MV-4-11 (cell line): ENCODE data around the gene SRP54.
"Not testable (repeated sequence)": the region's sequence is repeated elsewhere in the genome, so short reads cannot be mapped to it uniquely, and the experiment has no call there.

Experiments
- DNase-seq: peaks from one replicate; lab custom pipeline; 2025; lab: John Stamatoyannopoulos, UW

SRP54 gene

DNA sequence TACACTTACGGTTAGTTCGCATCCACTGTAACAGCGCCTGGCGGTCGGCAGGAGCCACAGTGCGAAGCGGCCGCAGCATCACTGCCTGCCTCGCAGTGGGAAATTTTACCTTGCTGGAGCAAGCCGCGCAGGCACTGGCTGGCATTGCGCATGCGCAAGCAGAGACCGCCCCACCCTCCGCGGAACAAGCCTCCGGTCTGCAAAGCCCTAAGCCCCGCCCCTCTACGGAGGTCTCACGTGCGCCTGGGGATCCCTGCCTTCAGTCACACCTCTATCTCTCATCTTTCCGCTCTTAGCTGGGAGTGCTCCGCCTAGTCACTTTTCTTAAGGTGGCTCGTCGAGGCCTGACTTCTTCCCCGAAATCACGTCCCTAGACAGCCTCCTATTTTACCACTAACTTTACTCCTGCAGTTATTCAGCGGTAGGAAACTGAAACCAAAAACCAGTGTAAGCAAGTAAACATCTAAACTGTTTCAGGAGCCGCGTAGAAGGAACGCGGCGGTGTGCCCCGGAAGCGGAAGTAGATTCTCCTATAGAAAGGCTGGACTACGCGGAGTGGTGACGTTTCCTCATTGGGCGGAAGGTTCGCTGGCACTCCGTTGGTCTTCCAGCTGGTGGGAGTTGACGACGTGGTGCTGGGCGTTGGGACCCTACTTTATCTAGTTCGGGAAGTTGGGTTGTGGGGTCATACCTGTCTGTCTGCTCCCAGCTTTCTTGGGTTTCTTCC lies at the start of gene SRP54:
TSS of gene SRP54 (plus strand) at position 572 of the 727 bp plus-strand sequence. CDS start 13,718 bp downstream, outside the sequence.
- peak; percentile 96 for DNase-seq

DNA sequence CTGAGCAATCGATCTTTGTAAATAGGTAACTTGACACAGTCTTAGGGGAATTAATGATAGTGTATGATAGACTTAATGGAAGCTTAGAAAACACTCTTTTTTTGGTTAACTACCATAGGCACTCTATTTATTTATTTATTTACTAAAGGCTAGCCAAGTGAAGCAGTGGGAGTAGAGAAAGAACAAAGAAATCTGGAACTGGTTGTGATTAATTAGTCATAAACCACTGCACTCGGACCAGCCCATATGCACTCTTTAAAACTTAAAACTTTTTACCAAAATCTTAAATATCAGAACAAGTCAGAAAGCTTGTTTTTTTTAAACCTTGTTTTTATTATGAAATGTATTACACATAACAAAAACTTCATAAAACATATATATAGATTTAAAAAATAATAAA lies 49.5 kb upstream of the SRP54 start:
- no peak for DNase-seq

DNA sequence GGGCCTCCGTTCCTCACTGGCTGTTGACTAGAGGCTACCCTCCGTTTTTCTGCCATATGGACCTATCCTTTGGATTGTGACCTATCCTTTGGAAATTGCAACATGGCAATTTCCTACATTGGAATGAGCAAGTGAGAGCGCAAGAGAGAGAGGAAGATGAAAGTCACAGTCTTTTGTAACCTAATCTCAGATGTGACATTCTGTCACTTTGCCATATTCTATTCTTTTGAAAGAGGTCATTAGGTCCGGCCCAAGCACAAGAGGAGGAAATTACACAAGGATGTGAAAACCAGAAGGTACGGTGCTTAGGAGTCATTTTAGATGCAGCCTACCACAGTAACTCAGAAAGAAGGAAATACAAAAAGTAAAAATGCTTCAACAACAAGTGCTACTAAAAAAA lies 47.3 kb upstream of the SRP54 start:
- DNase-seq = peak; percentile 94

DNA sequence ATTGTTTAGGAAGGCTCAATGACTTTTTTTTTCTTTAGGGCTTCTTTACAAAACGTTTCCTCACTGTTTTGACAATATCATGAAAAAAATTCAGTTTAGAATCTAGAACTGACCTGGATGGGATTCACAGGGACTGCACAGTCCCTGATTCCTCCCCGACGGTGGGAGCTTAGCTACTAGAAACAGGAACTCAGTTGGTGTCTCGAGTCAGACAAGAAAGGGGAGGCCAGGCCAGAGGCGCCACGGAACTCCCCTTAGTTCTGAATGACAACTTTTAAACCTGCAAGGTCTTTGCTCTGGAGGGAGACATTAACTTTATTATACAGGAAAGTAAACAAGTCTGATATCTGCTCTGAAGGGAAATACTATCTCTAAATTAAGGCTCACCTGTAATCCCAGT lies 45.4 kb upstream of the SRP54 start:
- DNase-seq = no peak

DNA sequence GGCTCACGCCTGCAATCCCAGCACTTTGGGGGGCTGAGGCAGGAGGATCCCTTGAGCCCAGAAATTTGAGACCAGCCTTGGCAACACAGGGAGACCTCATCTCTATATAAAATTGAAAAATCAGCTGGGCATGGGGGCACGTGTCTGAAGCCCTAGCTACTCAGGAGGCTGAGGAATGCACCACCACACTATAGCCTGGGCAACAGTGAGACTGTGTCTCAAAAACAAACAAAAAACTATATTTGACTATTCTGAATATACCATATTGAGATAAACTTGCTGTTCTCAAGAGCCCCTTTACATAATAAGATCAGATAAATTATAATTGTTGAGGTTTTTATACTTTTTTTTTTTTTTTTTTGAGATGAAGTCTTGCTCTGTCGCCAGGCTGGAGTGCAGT lies 44.9 kb upstream of the SRP54 start:
- no peak for DNase-seq

DNA sequence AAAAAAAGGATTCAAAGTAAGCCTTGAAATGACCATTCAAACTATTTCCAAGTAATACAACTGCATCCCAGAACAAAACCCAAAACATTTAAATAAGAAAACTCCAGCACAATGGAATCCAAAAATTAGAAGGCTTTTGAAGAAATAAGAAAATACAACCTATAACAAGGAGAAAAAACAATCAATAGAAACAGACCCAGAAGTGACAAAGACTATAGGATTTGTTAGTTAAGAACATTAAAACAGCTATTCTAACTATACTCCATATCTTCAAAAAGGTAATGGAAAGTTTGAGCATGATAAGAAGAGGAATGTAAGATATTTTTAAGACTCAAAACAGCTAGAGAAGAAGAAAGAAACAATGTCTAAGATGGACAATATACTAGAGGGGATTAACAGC lies 39.3 kb upstream of the SRP54 start:
- DNase-seq = no peak

DNA sequence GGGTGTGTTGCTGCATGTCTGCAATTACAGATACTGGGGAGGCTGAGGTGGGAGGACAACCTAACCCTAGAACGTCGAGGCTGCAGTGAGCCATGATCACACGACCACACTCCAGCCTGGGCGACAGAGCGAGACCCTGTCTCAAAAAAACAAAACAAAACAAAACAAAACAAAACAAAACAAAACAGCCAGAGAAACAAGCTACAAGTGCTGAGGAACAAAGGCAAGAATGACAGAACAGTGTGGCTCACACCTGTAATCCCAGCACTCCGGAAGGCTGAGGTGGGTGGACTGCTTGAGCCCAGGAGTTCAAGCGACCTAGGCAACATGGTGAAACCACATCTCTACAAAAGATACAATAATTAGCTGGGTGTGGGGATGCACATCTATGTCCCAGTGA lies 38.0 kb upstream of the SRP54 start:
- no peak for DNase-seq

DNA sequence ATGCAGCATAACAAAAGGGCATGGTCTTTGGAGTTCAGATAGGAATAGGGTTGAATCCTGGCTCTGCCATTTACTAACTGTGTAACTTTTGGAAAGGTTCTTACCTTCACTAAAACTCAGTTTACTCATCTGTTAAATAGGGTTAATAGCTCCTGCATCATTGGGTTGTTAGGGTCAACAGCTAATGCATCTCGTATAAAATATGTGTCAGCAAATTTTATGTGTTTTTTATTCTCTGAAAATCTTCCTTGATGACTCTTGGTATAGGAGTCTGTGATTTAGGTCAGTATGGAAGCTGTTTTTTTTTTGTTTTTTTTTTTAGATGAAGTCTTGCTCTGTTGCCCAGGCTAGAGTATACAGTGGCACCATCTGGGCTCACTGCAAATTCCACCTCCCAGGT lies 36.1 kb upstream of the SRP54 start:
- DNase-seq = no peak

DNA sequence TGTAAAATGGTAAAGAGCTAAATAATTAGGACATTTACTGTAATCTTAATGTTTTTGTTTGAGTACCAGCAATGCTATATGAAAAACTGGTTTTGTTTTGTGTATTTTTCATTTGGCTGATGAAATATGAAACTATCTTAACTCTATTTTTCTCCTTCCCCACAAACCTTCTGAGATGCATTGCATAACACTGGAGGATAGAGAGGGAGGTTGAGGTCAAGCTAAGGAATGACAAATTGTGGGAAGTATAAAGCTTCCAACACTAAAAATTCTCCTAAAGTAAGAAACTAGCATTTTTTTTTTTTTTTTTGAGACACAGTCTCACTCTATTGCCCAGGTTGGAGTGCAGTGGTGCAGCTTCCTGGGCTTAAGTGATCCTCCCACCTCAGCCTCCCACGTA lies 31.5 kb upstream of the SRP54 start:
- peak; percentile 49 for DNase-seq

DNA sequence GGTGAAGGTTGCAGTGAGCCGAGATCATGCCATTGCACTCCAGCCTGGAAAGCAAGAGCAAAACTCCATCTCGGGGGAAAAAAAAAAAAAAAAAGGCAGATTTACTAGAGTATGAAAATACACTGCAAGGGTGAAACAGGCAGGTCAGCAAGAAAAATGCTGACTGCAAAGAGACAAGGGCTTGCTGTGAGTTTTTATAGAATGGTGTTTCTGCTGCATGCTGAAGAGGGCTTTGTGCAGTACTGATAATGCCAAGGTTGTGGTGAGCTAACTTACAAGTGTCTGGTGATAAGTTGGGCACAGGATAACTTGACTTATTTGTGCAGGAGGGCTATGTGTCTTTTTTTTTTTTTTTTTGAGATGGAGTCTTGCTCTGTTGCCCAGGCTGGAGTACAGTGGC lies 25.9 kb upstream of the SRP54 start:
- no peak for DNase-seq

DNA sequence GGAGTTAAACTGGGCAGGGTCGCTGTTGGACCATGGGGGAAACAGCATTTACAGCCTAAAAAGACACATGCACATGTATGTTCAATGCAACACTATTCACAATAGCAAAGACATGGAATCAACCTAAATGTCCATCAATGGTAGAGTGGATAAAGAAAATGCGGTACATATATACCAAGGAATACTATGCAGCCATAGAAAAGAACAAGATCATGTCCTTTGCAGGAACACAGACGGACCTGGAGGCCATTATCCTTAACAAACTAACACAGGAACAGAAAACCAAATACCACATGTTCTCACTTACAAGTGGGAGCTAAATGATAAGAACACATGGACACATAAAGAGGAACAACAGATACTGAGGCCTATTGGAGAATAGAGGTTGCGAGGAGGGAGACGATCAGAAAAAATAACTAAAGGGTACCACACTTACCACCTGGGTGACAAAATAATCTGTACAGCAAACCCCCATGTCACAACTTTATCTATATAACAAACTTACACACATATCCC lies 25.0 kb upstream of the SRP54 start:
- DNase-seq = no peak

DNA sequence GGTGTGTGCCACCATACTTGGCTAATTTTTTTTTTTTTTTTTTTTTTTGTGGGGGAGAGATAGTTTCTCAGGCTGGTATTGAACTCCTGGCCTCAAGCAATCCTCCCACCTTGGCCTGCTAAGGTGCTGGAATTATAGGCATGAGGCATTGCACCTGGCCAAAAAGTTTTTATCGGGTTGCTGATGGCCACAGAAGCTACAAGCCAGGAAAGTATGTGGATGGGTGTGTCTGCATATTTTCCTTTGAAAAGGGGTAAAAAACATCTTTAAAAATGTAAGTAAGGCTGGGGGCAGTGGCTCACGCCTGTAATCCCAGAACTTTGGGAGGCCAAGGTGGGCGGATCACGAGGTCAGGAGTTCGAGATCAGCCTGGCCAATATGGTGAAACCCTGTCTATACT lies 20.7 kb upstream of the SRP54 start:
- not testable (repeated sequence) for DNase-seq

DNA sequence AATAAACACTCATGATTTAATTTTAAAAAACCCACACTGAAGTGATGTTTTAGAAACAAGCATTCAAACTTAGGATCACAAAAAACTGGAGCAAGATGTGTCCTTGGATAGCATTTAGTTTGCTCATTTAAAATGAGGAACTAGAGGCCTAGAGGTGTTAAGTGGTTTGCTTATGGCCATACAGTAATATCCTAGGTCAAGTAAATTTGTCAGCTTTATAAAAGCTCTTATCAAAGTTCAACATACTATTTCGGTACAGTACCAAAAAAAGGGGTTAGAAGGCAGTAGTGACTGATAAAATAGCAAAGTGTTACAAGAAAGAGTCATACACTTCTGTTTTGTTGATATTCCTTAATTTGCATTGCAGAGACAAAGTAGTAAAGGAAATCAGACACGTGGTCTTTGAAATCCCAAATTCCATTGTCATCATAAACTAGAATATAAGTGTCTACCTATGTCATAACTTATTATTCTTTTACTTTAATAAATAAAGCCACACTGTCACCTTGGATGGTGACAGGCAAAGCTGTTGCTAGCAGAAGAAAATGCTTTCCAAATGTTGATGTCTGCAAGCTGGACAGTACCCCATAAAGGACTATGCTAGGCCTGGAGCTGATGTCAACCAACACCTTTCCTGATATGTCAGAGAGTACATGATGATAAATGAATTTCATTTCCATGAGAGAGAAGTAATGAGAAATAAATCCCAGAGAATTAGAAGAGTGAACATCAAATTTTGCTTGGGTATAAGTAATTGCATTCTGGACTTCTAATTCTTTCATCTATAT lies 17.6 kb upstream of the SRP54 start:
- peak; percentile 47 for DNase-seq

DNA sequence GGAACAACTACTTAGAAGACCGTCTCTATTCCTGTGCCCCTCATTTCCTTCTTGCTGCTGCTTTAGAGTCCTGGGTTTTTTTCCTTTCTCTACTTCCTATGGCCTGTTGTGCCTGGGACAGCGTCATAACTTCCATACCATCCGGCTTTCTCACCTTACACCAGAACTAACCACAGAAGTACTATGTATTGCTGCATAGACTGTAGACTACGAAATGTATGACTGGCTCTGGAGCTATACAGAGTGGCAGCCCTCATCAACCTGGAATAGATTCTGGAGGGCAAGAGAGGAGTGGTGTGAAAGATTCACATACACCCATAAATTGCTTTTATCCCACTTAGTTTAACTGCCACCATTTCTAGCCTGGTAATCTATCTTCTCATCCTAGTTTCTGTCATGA lies 16.9 kb upstream of the SRP54 start:
- no peak for DNase-seq

DNA sequence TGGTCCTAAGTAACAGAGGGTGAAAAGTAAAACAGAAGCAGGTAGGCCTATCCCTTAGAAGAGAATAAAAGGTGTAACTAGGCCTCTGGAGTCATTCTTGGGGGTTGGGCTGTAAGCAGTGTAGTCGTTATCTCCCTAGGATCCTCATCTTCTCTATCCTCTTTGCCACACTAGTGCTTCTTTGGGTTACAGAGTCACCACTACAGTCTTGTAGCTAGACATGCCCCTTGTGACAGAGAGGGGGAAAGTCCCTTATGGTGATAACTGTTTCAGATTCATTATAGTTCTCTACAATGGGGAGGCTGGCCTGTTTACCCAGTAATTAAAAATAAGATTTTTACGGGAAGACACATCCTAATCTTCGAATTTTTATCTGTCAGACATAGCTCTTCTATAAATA lies 16.4 kb upstream of the SRP54 start:
- no peak for DNase-seq

DNA sequence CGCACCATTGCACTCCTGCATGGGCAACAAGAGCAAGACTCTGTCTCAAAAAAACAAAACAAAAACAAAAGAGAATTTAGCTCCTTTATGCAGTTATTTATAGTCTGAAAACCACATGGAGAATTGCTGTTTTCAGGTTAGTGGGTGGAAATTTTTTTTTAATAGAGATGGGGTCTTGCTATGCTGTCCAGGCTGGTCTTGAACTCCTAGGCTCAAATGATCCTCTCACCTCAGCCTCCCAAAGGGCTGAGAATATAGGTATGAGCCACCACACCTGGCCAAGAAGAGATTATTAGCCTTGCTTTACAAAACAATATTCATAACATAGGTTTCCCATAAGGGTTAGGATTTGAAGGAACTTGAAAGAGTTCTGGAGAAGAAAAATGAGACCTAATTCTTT lies 12.1 kb upstream of the SRP54 start:
- DNase-seq = no peak

DNA sequence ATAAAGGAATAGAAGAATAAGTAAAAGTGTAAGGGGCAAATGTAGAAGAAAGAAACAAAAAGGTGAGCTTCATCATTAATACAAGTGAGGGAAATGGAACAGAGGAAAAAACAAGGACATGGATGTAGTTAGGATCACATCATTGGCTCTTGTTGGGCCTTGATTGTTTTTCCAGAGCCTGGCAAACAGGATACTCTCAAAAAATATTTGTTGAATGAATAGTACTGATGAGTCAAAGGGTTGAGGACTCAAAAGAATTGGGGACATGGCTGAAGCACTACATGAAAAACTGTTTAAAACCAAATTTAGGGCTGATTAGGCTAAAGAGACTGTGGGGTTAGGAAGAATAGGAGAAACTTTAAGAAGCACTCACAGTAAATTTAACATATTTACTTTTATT lies 11.4 kb upstream of the SRP54 start:
- DNase-seq = no peak

DNA sequence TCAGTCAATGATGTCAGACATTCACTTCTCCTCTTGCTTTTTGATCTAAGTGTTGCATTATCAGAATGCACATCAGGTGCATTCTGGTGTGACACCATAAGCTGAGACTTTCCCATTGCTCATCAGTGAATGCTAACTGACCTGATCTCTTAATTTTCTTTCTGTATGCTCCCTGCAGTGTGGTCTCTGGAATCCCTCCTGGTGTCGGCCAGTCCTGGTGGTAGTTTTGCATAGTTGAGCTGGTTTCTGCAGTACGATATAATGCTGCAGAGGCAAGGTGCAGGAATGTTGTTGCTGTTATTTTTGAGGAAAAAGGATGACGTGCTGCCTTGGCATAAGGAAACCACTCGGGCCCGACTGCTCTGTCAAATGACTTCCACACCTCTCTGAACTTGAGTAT lies 11.0 kb upstream of the SRP54 start:
- no peak for DNase-seq

DNA sequence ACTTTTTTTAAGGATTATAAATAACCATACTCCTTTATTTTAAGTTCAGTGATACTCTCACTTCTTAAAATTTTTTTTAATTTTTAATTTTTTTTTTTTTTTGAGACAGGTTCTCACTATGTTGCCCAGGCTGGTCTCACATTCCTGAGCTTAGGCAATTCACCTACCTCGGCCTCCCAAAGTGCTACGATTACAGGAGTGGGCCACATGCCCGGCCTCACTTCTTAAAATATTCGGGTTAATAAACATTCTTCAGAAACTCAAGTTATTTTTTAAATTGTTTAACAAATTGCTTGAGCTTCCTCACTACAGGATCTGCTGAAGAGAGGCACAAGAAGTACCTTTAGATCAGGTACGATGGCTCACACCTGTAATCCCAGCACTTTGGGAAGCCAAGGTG lies 4.3 kb upstream of the SRP54 start:
- DNase-seq = no peak

DNA sequence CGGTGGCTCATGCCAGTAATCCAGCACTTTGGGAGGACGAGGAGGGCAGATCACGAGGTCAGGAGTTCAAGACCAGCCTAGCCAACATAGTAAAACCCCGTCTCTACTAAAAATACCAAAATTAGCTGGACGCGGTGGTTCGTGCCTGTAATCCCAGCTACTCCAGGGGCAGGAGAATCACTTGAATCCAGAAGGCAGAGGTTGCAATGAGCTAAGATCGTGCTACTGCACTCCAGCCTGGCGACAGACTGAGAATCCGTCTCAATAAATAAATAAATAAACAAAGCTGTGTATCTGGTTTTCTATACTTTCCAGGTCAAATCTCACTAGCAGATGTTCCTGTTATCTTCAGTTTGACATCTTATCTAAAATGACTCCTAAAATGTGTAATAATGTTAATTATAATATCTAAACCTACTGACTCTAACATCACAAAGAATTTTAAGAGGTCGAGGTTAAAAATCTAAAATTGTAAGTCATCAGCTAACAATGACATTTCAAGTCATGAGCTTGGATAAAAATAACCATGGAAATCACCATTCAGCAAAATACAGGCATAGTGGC lies 2.4 kb upstream of the SRP54 start:
- no peak for DNase-seq

DNA sequence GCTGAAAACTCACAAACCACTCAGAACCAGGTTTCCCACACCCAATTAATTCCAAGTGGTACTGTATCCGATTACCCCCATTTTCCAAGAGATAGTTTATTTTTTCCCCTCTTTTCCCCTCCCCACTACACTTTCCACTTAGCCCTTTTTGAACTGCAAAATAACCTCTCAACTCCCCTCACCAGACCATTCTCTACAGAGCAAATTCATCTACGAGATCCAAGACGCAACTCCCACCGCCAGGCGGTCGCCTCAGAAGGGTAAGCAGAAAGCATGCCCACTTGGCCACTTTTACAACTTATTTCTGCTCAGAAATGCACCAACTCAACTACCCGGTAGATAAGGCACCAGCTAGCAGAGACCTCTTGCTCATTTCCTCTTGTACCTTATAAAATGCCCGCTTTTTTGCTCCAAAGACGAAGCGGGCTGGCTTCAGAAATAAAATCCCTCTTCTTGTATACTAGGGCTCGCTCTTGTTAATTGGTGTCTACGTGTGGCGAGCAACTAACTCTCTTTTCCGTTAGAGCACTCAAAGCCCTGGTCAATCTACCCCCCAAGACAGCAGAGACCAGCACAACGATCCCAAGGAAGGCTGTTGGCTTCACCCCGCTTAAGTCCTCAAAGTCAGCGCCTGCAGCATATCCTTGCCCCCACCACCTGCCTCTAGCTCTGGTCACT lies 910 bp upstream of the SRP54 start:
- peak; percentile 56 for DNase-seq

DNA sequence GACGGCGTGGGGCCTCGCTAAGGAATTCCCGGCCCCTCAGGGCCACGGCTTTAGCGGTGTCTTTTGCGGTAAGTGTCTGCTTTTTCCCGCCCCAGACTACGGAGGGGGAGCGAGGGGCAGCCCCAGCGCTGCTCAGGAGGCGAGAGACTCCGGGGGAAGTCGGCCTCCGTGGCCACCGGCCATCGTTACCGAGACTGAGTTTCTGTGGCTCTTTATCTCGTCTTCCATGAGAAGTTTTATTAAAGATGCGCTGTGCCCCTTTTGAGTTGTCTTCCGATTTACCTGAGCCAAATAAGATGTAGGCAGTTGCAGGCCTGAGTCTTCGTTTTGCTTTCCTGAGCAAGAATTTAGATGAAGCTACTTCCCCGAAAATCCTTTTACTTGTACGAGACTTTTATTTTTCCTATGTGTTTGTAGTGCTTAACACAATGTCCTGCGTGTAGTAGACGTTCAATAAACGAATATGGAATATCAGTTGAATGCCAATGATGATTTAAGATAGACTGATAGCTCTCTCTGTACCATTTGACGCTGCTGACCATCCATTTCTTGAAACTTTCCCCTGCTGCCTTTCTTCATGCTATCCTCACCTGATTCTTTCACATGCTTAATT lies 462 bp downstream of the SRP54 start:
- DNase-seq = no peak
